Fibroblast of lung (primary cell): Measurements from ENCODE around the gene CERS6. TPM values are rescaled to one million over a fixed set of nuclear protein-coding genes. Genes with fewer than 3 reads are reported as not detected.

Experiments used
- DNase-seq, 2 donors: peaks; one replicate each; pipeline versions ENCODE4 v3.0.0 to v3.0.0-alpha.2; 2010; ENCODE audit warnings: low read depth in 2 of 2
- H2AFZ ChIP-seq: 2 replicates; pipeline ENCODE4 v1.5.1; 2012; ENCODE audit warnings: low read length, control low read depth, inconsistent platforms
- H3K27ac ChIP-seq: 2 replicates; pipeline ENCODE4 v1.5.1; 2011; ENCODE audit warnings: low read length, control low read depth; ENCODE audit not compliant: insufficient read depth
- H3K27me3 ChIP-seq: 2 replicates; pipeline ENCODE4 v1.5.1; 2011; ENCODE audit warnings: mild to moderate bottlenecking, low read length; ENCODE audit not compliant: control insufficient read depth, insufficient read depth
- H3K36me3 ChIP-seq: 2 replicates; pipeline ENCODE4 v1.5.1; 2011; ENCODE audit warnings: low read length; ENCODE audit not compliant: control insufficient read depth, insufficient read depth
- H3K4me1 ChIP-seq: 2 replicates; pipeline ENCODE4 v1.5.1; 2011; ENCODE audit warnings: low read length; ENCODE audit not compliant: control insufficient read depth, insufficient read depth; ENCODE audit errors: extremely low read depth
- H3K4me2 ChIP-seq: 2 replicates; pipeline ENCODE4 v1.5.1; 2011; ENCODE audit warnings: low read length, control low read depth; ENCODE audit not compliant: insufficient read depth; ENCODE audit errors: extremely low read depth
- H3K4me3 ChIP-seq, 4 experiments: fragments of 200-600 bp in 1 of 4; sonication (generic) in 1 of 4; replicated peaks in 1 of 4; 2 replicates each; pipeline ENCODE4 v1.5.1; 2011 to 2016; ENCODE audit warnings: low read length in 4 of 4, low read depth in 3 of 4, mild to moderate bottlenecking in 3 of 4, control low read depth in 2 of 4, inconsistent platforms in 1 of 4, mixed read lengths in 1 of 4; ENCODE audit not compliant: insufficient read depth in 1 of 4; ENCODE audit errors: control extremely low read depth in 1 of 4
- H3K79me2 ChIP-seq: 2 replicates; pipeline ENCODE4 v1.5.1; 2012; ENCODE audit warnings: mild to moderate bottlenecking, low read length, inconsistent platforms; ENCODE audit not compliant: control insufficient read depth, insufficient read depth
- H3K9ac ChIP-seq: 2 replicates; pipeline ENCODE4 v1.5.1; 2011; ENCODE audit warnings: mild to moderate bottlenecking, low read length, control low read depth; ENCODE audit not compliant: insufficient read depth
- H3K9me3 ChIP-seq: 2 replicates; pipeline ENCODE4 v1.5.1; 2012; ENCODE audit warnings: low read depth, low read length; ENCODE audit not compliant: control insufficient read depth, insufficient read depth
- H4K20me1 ChIP-seq: 2 replicates; pipeline ENCODE4 v1.5.1; 2011; ENCODE audit warnings: low read length; ENCODE audit not compliant: control insufficient read depth, insufficient read depth; ENCODE audit errors: extremely low read depth
- EZH2 ChIP-seq: IDR thresholded peaks from 2 replicates; pipeline ENCODE4 v1.5.1; 2012; ENCODE audit warnings: low read length, control low read depth, mild to moderate bottlenecking; ENCODE audit errors: missing control alignments
- polyA plus RNA-seq, 2 donors: library from polyadenylated mRNA; depleted of rRNA in 1 of 2; stranded (reverse) in 1 of 2; unstranded in 1 of 2; fragments of >200 nt; gene quantifications; 2 replicates each; pipeline ENCODE4 v1.2.1, GENCODE V29; 2011 to 2012; ENCODE audit warnings: missing spikeins in 1 of 2
- total RNA-seq: library from RNA; depleted of rRNA; stranded (reverse); fragments of >200 nt; gene quantifications from 2 replicates; pipeline ENCODE4 v1.2.1, GENCODE V29; 2014
- TF ChIP-seq, protein P1 (sequence below), 2 donors: IDR thresholded peaks in 1 of 2; conservative IDR thresholded peaks in 1 of 2; 1 replicate in 1 of 2; 2 replicates in 1 of 2; pipeline ENCODE4 v1.5.1; 2011 to 2012; ENCODE audit warnings: low read length in 2 of 2, control low read depth in 1 of 2, inconsistent platforms in 1 of 2, low read depth in 1 of 2, mild to moderate bottlenecking in 1 of 2

The CERS6 gene
- total and polyA plus RNA-seq, 2 donors (not counting 1 experiment from before 2014, with no cell fraction given) = 7.2 to 16.5 TPM

DNA sequence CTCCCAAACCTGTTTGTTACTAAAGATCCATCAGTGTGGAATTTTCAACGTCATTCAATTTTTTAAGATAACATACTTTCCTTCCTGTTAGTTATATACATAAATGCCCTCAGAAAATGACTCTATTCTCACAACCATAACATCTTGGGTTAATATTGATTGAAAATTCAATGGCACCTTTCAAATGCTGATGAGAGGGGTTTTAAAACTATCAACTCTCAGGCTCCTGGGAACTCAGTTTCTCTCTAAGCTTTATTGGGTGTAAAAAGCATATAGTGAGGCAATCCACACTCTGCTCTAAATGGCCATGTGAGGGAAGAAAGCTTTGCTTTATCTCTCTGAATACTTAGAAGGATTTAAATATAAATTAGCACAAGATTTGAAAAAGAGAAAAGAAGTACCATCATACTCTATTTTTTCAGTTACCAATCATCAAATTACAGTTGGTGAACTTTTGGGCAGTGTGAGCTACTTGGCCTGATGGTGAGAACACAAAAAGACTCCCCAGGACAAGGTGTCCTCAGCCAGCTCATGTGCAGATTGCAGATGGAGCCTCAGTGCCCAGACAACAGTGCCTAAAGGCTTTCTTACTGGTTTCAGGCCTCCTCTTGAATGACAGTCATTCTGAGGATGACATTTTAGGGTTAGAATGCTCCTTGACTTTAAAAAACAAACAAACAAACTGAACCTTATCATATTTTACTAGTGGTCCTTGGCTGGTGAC is 24.6 kb upstream of the CERS6 start:
- no peak overlapping the region for H2AFZ ChIP-seq
- H3K36me3 ChIP-seq = no peaks in the 10 kb centered on the region
- no peak for DNase-seq
- no peaks in the 10 kb centered on the region for H3K9me3 ChIP-seq
- H4K20me1 ChIP-seq = no peaks in the 10 kb centered on the region
- no peak for TF ChIP-seq EZH2
- TF ChIP-seq, protein P1, sequence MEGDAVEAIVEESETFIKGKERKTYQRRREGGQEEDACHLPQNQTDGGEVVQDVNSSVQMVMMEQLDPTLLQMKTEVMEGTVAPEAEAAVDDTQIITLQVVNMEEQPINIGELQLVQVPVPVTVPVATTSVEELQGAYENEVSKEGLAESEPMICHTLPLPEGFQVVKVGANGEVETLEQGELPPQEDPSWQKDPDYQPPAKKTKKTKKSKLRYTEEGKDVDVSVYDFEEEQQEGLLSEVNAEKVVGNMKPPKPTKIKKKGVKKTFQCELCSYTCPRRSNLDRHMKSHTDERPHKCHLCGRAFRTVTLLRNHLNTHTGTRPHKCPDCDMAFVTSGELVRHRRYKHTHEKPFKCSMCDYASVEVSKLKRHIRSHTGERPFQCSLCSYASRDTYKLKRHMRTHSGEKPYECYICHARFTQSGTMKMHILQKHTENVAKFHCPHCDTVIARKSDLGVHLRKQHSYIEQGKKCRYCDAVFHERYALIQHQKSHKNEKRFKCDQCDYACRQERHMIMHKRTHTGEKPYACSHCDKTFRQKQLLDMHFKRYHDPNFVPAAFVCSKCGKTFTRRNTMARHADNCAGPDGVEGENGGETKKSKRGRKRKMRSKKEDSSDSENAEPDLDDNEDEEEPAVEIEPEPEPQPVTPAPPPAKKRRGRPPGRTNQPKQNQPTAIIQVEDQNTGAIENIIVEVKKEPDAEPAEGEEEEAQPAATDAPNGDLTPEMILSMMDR (conservative IDR thresholded peaks at IDR 0.05 in 1 of 2, IDR thresholded peaks at IDR 0.05 in 1 of 2; ENCODE audit: low read depth in 1 of 2, low read length in 2 of 2) = no peak
- no peak overlapping the region for H3K4me3 ChIP-seq
- H3K27ac ChIP-seq = no peak overlapping the region
- no peaks in the 10 kb centered on the region for H3K4me1 ChIP-seq
- no peak overlapping the region for H3K9ac ChIP-seq
- H3K79me2 ChIP-seq = no peaks in the 10 kb centered on the region
- H3K4me2 ChIP-seq = no peak overlapping the region
- peaks cover 2% of the 10 kb centered on the region for H3K27me3 ChIP-seq

DNA sequence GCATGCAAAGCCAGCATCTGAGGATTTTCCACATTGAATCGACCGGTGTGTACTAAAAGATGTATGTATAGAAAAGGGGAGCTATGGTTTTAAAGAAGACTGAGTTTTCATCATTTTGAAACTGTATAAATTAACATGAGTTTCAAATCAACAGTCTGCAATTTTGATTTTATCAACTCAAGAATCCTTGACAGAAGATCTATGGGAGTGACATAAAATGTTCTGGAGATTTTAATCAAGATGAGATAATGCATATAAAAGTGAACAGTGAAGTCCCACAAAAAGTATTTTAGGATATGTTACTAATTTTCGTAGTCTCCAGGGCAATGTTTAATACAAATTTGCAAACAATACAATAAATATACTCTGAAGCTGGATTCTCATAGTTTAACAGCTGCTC is 24.0 kb upstream of the CERS6 start:
- Histone ChIP-seq H3K27ac (no peak overlapping the region), H3K9me3 (no peaks in the 10 kb centered on the region), H3K79me2 (no peaks in the 10 kb centered on the region), H4K20me1 (no peaks in the 10 kb centered on the region), H3K9ac (no peak overlapping the region), H3K36me3 (no peaks in the 10 kb centered on the region), H2AFZ (no peak overlapping the region), H3K4me3 (no peak overlapping the region), H3K27me3 (peaks cover 2% of the 10 kb centered on the region), H3K4me1 (no peaks in the 10 kb centered on the region), H3K4me2 (no peak overlapping the region)
- no peak for DNase-seq
- TF ChIP-seq, protein P1 (conservative IDR thresholded peaks at IDR 0.05 in 1 of 2, IDR thresholded peaks at IDR 0.05 in 1 of 2; ENCODE audit: low read depth in 1 of 2, low read length in 2 of 2) = no peak
- no peak for TF ChIP-seq EZH2

DNA sequence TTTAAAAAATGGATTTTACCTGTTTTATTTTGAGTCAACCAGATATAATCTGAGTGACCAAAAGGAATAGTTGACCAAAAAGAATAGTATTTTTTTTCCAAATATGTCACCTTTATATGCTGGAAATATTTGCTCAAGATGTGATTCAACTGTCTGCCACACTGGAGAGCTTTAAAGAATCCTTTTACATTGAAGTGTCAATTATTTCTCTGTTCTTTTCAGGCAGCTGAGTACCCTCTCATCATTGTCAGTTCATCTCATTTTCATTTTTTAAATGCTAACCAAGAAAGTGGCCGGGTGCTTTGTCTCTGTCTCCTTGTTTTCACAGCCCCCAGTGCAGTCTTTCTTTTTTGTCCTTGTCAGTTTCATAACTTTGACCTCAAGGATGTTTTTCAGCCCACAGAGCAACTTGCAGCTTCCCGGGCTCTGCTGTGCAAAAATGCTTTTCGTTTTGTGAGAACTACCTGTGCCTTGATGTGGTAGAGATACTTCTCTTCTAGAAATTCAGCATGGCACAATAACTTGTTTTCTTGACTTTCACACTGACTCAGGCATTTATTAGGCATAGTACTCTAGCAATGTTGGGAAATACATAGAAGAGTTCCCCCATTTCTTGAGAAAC is 23.4 kb upstream of the CERS6 start:
- H3K79me2 ChIP-seq = no peaks in the 10 kb centered on the region

More for the DNA sequence above, 23.4 kb upstream of the CERS6 start:
- DNase-seq = no peak
- Histone ChIP-seq H3K27ac (no peak overlapping the region), H3K36me3 (no peaks in the 10 kb centered on the region), H3K9me3 (no peaks in the 10 kb centered on the region), H4K20me1 (no peaks in the 10 kb centered on the region), H3K4me2 (no peak overlapping the region), H3K4me1 (no peaks in the 10 kb centered on the region), H3K4me3 (no peak overlapping the region), H3K9ac (no peak overlapping the region), H3K27me3 (peaks cover 2% of the 10 kb centered on the region), H2AFZ (no peak overlapping the region)
- TF ChIP-seq, protein P1 (conservative IDR thresholded peaks at IDR 0.05 in 1 of 2, IDR thresholded peaks at IDR 0.05 in 1 of 2; ENCODE audit: low read depth in 1 of 2, low read length in 2 of 2) = no peak
- no peak for TF ChIP-seq EZH2
